Effector memory CD4-positive, alpha-beta T cell (primary cell): Measurements from ENCODE around the gene DNAJC15.

Source experiments
- DNase-seq, 3 donors: peaks; one replicate each; pipeline ENCODE4 v3.0.0-alpha.2; 2020
- H3K27ac ChIP-seq: 2 replicates; pipeline ENCODE4 v1.7.0; 2013; ENCODE audit warnings: mild to moderate bottlenecking, low read length, moderate library complexity; ENCODE audit not compliant: insufficient read depth, poor library complexity, severe bottlenecking
- H3K27me3 ChIP-seq: replicated peaks from 2 replicates; pipeline ENCODE4 v1.7.0; 2013; ENCODE audit warnings: mild to moderate bottlenecking, low read length; ENCODE audit not compliant: insufficient read depth, control insufficient read depth, poor library complexity, severe bottlenecking
- H3K36me3 ChIP-seq: 2 replicates; pipeline ENCODE4 v1.7.0; 2013; ENCODE audit warnings: mild to moderate bottlenecking, low read length, moderate library complexity; ENCODE audit not compliant: control insufficient read depth, insufficient read depth
- H3K4me1 ChIP-seq: 2 replicates; pipeline ENCODE4 v1.7.0; 2013; ENCODE audit warnings: low read length, mild to moderate bottlenecking; ENCODE audit not compliant: control insufficient read depth, insufficient read depth, poor library complexity, severe bottlenecking
- H3K4me3 ChIP-seq: 2 replicates; pipeline ENCODE4 v1.7.0; 2013; ENCODE audit warnings: low read length, low read depth, mild to moderate bottlenecking; ENCODE audit not compliant: insufficient read depth, poor library complexity, severe bottlenecking
- H3K9me3 ChIP-seq: 2 replicates; pipeline ENCODE4 v1.7.0; 2013; ENCODE audit warnings: mild to moderate bottlenecking, low read length, moderate library complexity; ENCODE audit not compliant: control insufficient read depth

DNAJC15 gene

GRCh38 chr13:43156916-43157315, 133.5 kb downstream of the DNAJC15 start:
- Histone ChIP-seq H3K9me3 (no peaks in the 10 kb centered on the region), H3K4me1 (no peaks in the 10 kb centered on the region), H3K4me3 (no peak overlapping the region), H3K36me3 (no peaks in the 10 kb centered on the region), H3K27me3 (no peaks in the 10 kb centered on the region), H3K27ac (no peak overlapping the region)
- DNase-seq = no peak

- Histone ChIP-seq H3K9me3 (no peaks in the 10 kb centered on the region), H3K4me3 (no peak overlapping the region), H3K36me3 (no peaks in the 10 kb centered on the region), H3K27ac (no peak overlapping the region), H3K4me1 (no peaks in the 10 kb centered on the region), H3K27me3 (no peaks in the 10 kb centered on the region)
- no peak for DNase-seq
Measured at GRCh38 chr13:43157796-43158195, 134.4 kb downstream of the DNAJC15 start.

- Histone ChIP-seq H3K27me3 (no peaks in the 10 kb centered on the region), H3K9me3 (no peaks in the 10 kb centered on the region), H3K4me1 (no peaks in the 10 kb centered on the region), H3K27ac (no peak overlapping the region), H3K36me3 (no peaks in the 10 kb centered on the region), H3K4me3 (no peak overlapping the region)
- no peak for DNase-seq
Measured at GRCh38 chr13:43158516-43158915, 135.1 kb downstream of the DNAJC15 start.

- Histone ChIP-seq H3K9me3 (no peaks in the 10 kb centered on the region), H3K27ac (no peak overlapping the region), H3K36me3 (no peaks in the 10 kb centered on the region), H3K27me3 (no peaks in the 10 kb centered on the region), H3K4me3 (no peak overlapping the region), H3K4me1 (no peaks in the 10 kb centered on the region)
- no peak for DNase-seq
Measured at GRCh38 chr13:43159026-43159461, 135.7 kb downstream of the DNAJC15 start.
